Testis (tissue), 2 donors: ENCODE results near the gene SCO2.

Experiments used
- POLR2A ChIP-seq: fragments of 450-650 bp; IDR thresholded peaks from one replicate; pipeline ENCODE4 v1.6.1; 2017; ENCODE audit warnings: antibody characterized with exemption, mild to moderate bottlenecking, moderate library complexity
- TF ChIP-seq, protein P1 (sequence below), 3 experiments: fragments of 450-650 bp in 2 of 3; fragments of 200-600 bp in 1 of 3; sonication (generic) in 1 of 3; IDR thresholded peaks; one replicate each; pipeline ENCODE4 v1.5.1; 2016 to 2019; ENCODE audit warnings: antibody characterized with exemption in 3 of 3, mild to moderate bottlenecking in 2 of 3, moderate library complexity in 1 of 3

DNA sequence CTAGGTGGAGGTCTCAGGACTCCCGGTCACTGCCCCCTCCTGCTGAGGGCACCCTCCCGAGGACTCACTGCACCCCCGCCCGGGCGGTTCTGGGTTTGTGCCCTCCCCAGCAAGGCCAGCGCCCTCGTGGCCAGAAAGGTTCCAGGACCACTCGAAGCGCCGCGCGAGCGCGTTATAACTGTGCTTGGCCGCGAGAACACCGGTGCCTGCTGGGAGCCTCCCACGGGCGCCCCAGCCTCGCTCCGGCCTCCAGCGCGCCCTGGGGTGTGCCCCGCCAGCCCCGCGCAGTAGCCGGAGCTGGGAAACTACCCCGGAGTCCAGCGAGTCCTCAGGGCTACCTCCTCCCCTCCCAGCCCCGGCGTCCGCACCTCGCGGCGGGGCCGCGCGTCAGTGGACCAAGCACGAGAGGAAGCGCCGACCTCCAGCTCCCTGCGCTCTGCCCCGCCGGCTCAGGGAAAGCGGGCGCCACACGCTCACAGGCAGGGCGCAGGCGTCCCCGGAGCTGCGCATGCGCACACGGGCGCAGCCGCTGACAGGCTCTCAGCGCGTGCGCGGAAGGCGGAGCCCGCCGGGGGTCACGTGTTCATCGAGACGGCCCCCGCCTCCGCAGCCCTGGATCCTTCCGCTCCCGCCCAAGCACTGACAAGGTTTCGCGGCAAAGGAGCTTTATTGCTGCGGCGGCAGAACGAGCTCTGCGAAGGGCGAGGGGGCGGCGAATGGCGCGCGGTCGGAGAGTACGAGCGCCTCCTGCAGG, at the start of gene SCO2:
- TF ChIP-seq, protein P1, sequence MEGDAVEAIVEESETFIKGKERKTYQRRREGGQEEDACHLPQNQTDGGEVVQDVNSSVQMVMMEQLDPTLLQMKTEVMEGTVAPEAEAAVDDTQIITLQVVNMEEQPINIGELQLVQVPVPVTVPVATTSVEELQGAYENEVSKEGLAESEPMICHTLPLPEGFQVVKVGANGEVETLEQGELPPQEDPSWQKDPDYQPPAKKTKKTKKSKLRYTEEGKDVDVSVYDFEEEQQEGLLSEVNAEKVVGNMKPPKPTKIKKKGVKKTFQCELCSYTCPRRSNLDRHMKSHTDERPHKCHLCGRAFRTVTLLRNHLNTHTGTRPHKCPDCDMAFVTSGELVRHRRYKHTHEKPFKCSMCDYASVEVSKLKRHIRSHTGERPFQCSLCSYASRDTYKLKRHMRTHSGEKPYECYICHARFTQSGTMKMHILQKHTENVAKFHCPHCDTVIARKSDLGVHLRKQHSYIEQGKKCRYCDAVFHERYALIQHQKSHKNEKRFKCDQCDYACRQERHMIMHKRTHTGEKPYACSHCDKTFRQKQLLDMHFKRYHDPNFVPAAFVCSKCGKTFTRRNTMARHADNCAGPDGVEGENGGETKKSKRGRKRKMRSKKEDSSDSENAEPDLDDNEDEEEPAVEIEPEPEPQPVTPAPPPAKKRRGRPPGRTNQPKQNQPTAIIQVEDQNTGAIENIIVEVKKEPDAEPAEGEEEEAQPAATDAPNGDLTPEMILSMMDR (IDR thresholded peaks at IDR 0.05): peak in 1 of 3 experiments; percentile 39
- no peak for TF ChIP-seq POLR2A
